HEK293 (cell line): ENCODE measurements around the gene MBLAC1.
A peak's percentile ranks its signal among the peaks of the same experiment; 100 is the strongest.

ENCODE experiments used
- CTCF ChIA-PET: fragments of 350-600 bp; formaldehyde crosslinking; extraction: SDS; loops from one replicate; lab custom pipeline; 2021; ENCODE audit warnings: antibody characterized with exemption; lab: Yijun Ruan, JAX
- POLR2A ChIA-PET: fragments of 300-600 bp; formaldehyde crosslinking; extraction: SDS; loops from one replicate; lab custom pipeline; 2020; ENCODE audit warnings: antibody characterized with exemption, inconsistent platforms; lab: Yijun Ruan, JAX
- H3K27ac ChIP-seq: fragments of 200-500 bp; sonication (Bioruptor generic); 2 replicates; pipeline ENCODE4 v1.5.1; 2014; ENCODE audit warnings: low read depth, low read length, control low read depth, inconsistent platforms; ENCODE audit errors: extremely low read depth
- H3K36me3 ChIP-seq, 2 experiments: fragments of 200-500 bp in 1 of 2; sonication (Bioruptor generic) in 1 of 2; 1 replicate in 1 of 2; 2 replicates in 1 of 2; pipeline ENCODE4 v1.5.1; 2014 to 2017; ENCODE audit warnings: inconsistent platforms in 2 of 2, low read length in 2 of 2; ENCODE audit not compliant: control insufficient read depth in 2 of 2, insufficient read depth in 1 of 2
- H3K4me1 ChIP-seq: fragments of 200-500 bp; sonication (Bioruptor generic); 2 replicates; pipeline ENCODE4 v1.5.1; 2014; ENCODE audit warnings: mild to moderate bottlenecking, low read length, inconsistent platforms; ENCODE audit not compliant: control insufficient read depth, insufficient read depth
- H3K4me3 ChIP-seq: 2 replicates; pipeline ENCODE4 v1.5.1; 2011; ENCODE audit warnings: low read depth, mild to moderate bottlenecking, control low read depth, low read length, moderate library complexity
- H3K9me3 ChIP-seq: fragments of 200-500 bp; sonication (Bioruptor generic); 2 replicates; pipeline ENCODE4 v1.5.1; 2014; ENCODE audit warnings: low read depth, low read length, inconsistent platforms; ENCODE audit not compliant: control insufficient read depth, insufficient read depth
- GFI1B ChIP-seq: fragments of 450-650 bp; formaldehyde crosslinking; IDR thresholded peaks from 2 replicates; pipeline ENCODE4 v1.5.1; 2016; ENCODE audit warnings: missing biosample characterization, missing genetic modification characterization
- HOXC10 ChIP-seq: sonication (generic); formaldehyde crosslinking; IDR thresholded peaks from 2 replicates; pipeline ENCODE4 v1.8.1; 2023; ENCODE audit warnings: mild to moderate bottlenecking, missing genetic modification reagents
- KLF1 ChIP-seq: fragments of 450-650 bp; formaldehyde crosslinking; IDR thresholded peaks from 2 replicates; pipeline ENCODE4 v1.5.1; 2016; ENCODE audit warnings: missing biosample characterization, missing genetic modification characterization
- KLF10 ChIP-seq: fragments of 450-650 bp; IDR thresholded peaks from 2 replicates; pipeline ENCODE4 v1.5.1; 2018; ENCODE audit warnings: missing biosample characterization, mild to moderate bottlenecking, missing genetic modification characterization
- SP2 ChIP-seq: fragments of 450-650 bp; formaldehyde crosslinking; IDR thresholded peaks from 2 replicates; pipeline ENCODE4 v1.5.1; 2016; ENCODE audit warnings: missing biosample characterization, missing genetic modification characterization
- SP7 ChIP-seq: fragments of 450-650 bp; formaldehyde crosslinking; IDR thresholded peaks from 2 replicates; pipeline ENCODE4 v1.5.1; 2016; ENCODE audit warnings: missing biosample characterization, missing genetic modification characterization
- TSHZ1 ChIP-seq: fragments of 450-650 bp; formaldehyde crosslinking; IDR thresholded peaks from 2 replicates; pipeline ENCODE4 v1.5.1; 2016; ENCODE audit warnings: missing biosample characterization, missing genetic modification characterization, borderline replicate concordance
- WT1 ChIP-seq: fragments of 450-650 bp; formaldehyde crosslinking; IDR thresholded peaks from 2 replicates; pipeline ENCODE4 v1.5.1; 2016; ENCODE audit warnings: missing biosample characterization, missing genetic modification characterization
- ZBTB20 ChIP-seq: fragments of 450-650 bp; formaldehyde crosslinking; IDR thresholded peaks from 2 replicates; pipeline ENCODE4 v1.5.1; 2016; ENCODE audit warnings: missing biosample characterization, missing genetic modification characterization
- ZBTB21 ChIP-seq: fragments of 450-650 bp; formaldehyde crosslinking; IDR thresholded peaks from 2 replicates; pipeline ENCODE4 v1.5.1; 2017; ENCODE audit warnings: missing biosample characterization, missing genetic modification characterization
- ZNF121 ChIP-seq: fragments of 450-650 bp; formaldehyde crosslinking; IDR thresholded peaks from 2 replicates; pipeline ENCODE4 v1.5.1; 2016; ENCODE audit warnings: missing biosample characterization, missing genetic modification characterization
- ZNF169 ChIP-seq: fragments of 450-650 bp; formaldehyde crosslinking; IDR thresholded peaks from 2 replicates; pipeline ENCODE4 v1.5.1; 2016; ENCODE audit warnings: missing biosample characterization, missing genetic modification characterization
- ZNF2 ChIP-seq: fragments of 450-650 bp; formaldehyde crosslinking; IDR thresholded peaks from 2 replicates; pipeline ENCODE4 v1.5.1; 2016; ENCODE audit warnings: missing biosample characterization, missing genetic modification characterization
- ZNF311 ChIP-seq: fragments of 450-650 bp; formaldehyde crosslinking; IDR thresholded peaks from 2 replicates; pipeline ENCODE4 v1.5.1; 2017; ENCODE audit warnings: missing biosample characterization, missing genetic modification characterization, borderline replicate concordance
- ZNF362 ChIP-seq: fragments of 450-650 bp; formaldehyde crosslinking; IDR thresholded peaks from 2 replicates; pipeline ENCODE4 v1.5.1; 2016; ENCODE audit warnings: missing biosample characterization, missing genetic modification characterization
- ZNF501 ChIP-seq: fragments of 450-650 bp; formaldehyde crosslinking; IDR thresholded peaks from 2 replicates; pipeline ENCODE4 v1.5.1; 2016; ENCODE audit warnings: missing biosample characterization, missing genetic modification characterization
- ZNF514 ChIP-seq: fragments of 450-650 bp; formaldehyde crosslinking; IDR thresholded peaks from 2 replicates; pipeline ENCODE4 v1.5.1; 2016; ENCODE audit warnings: missing biosample characterization, missing genetic modification characterization
- ZNF518A ChIP-seq: fragments of 450-650 bp; formaldehyde crosslinking; conservative IDR thresholded peaks from 2 replicates; pipeline ENCODE4 v1.5.1; 2016; ENCODE audit warnings: low read depth, missing biosample characterization, missing genetic modification characterization
- ZNF558 ChIP-seq: fragments of 450-650 bp; formaldehyde crosslinking; IDR thresholded peaks from 2 replicates; pipeline ENCODE4 v1.5.1; 2016; ENCODE audit warnings: missing biosample characterization, missing genetic modification characterization
- ZNF571 ChIP-seq: fragments of 450-650 bp; formaldehyde crosslinking; IDR thresholded peaks from 2 replicates; pipeline ENCODE4 v1.5.0; 2017; ENCODE audit warnings: missing biosample characterization, missing genetic modification characterization
- ZNF580 ChIP-seq: fragments of 450-650 bp; formaldehyde crosslinking; IDR thresholded peaks from 2 replicates; pipeline ENCODE4 v1.5.1; 2016; ENCODE audit warnings: missing biosample characterization, missing genetic modification characterization
- ZNF658 ChIP-seq: fragments of 450-650 bp; formaldehyde crosslinking; IDR thresholded peaks from 2 replicates; pipeline ENCODE4; 2016; ENCODE audit warnings: missing biosample characterization, missing genetic modification characterization
- ZNF670 ChIP-seq: fragments of 450-650 bp; formaldehyde crosslinking; IDR thresholded peaks from 2 replicates; pipeline ENCODE4 v1.5.1; 2016; ENCODE audit warnings: missing biosample characterization, missing genetic modification characterization, low read depth
- ZNF792 ChIP-seq: fragments of 450-650 bp; formaldehyde crosslinking; IDR thresholded peaks from 2 replicates; pipeline ENCODE4 v1.5.1; 2016; ENCODE audit warnings: missing biosample characterization, missing genetic modification characterization
- ZSCAN30 ChIP-seq: fragments of 450-650 bp; IDR thresholded peaks from 2 replicates; pipeline ENCODE4 v1.5.1; 2018; ENCODE audit warnings: missing biosample characterization, mild to moderate bottlenecking, missing genetic modification characterization, moderate library complexity
- ZSCAN5A ChIP-seq: fragments of 450-650 bp; formaldehyde crosslinking; IDR thresholded peaks from 2 replicates; pipeline ENCODE4 v1.5.1; 2016; ENCODE audit warnings: missing biosample characterization, missing genetic modification characterization

MBLAC1 gene

GRCh38 chr7:100148225-100148558 lies 21.4 kb downstream of the MBLAC1 start (continued):
- 0 out of 2 replicates have a peak, but pooled peaks have one; percentile 16 for TF ChIP-seq ZNF518A (tag by site-specific recombination)
- TF ChIP-seq ZNF658 (tag by site-specific recombination) = no peak
- no peak for TF ChIP-seq ZNF169 (tag by site-specific recombination)
- TF ChIP-seq KLF1 (tag by site-specific recombination) = peak; percentile 47; the same call in 1 of the 2 replicates
- 0 out of 2 replicates have a peak, but pooled peaks have one; percentile 8 for TF ChIP-seq ZNF580
- TF ChIP-seq ZNF2 (tag by site-specific recombination) = 0 out of 2 replicates have a peak, but pooled peaks have one; percentile 27
- peak; percentile 30; the same call in 1 of the 2 replicates for TF ChIP-seq KLF10
- 0 out of 2 replicates have a peak, but pooled peaks have one; percentile 20 for TF ChIP-seq ZNF121 (tag by site-specific recombination)
- 0 out of 2 replicates have a peak, but pooled peaks have one; percentile 25 for TF ChIP-seq ZBTB21 (tag by site-specific recombination)
- TF ChIP-seq SP7 = 0 out of 2 replicates have a peak, but pooled peaks have one; percentile 13
- TF ChIP-seq GFI1B (tag by site-specific recombination) = peak; percentile 53; the same call in 1 of the 2 replicates
- 0 out of 2 replicates have a peak, but pooled peaks have one; percentile 50 for TF ChIP-seq ZSCAN5A (tag by site-specific recombination)

- ChIA-PET POLR2A (interaction anchor here (0.6 to 3.5 kb wide), 26 partner anchors 8 to 281 kb away, joined by 3 to 38 read pairs (median 6); partner anchors contain the start of genes AP4M1, GAL3ST4, GPC2 and MBLAC1), CTCF (interaction anchor here (1.0 kb wide), 1 partner anchor 16 kb away, joined by 7 read pairs; no protein-coding TSS in a partner anchor)
- H3K4me1 ChIP-seq = peaks cover 10% of the 10 kb centered on the region
- H3K36me3 ChIP-seq = peaks cover 15 to 23% of the 10 kb centered on the region in 2 experiments; a peak in 2 of 3 replicates
- H3K4me3 ChIP-seq = peak within 1 kb of the TSS; percentile 74
- no peaks in the 10 kb centered on the region for H3K9me3 ChIP-seq
- H3K27ac ChIP-seq = peak within 1 kb of the TSS; percentile 68
- TF ChIP-seq ZNF514 (tag by site-specific recombination) (no peak), ZBTB20 (tag by site-specific recombination) (peak; percentile 52), SP2 (tag by site-specific recombination) (peak; percentile 100), WT1 (peak; percentile 76), ZNF558 (tag by site-specific recombination) (no peak), ZNF362 (tag by site-specific recombination) (no peak), ZNF311 (no peak), ZNF792 (no peak), ZNF670 (tag by site-specific recombination) (no peak), ZNF501 (tag by site-specific recombination) (peak; percentile 93), ZNF571 (no peak), HOXC10 (CRISPR knock-in tag) (no peak), ZSCAN30 (tag by site-specific recombination) (no peak; the same call in 1 of the 2 replicates), TSHZ1 (tag by site-specific recombination) (no peak)
Observed at GRCh38 chr7:100148559-100149328, 22.0 kb downstream of the MBLAC1 start, which contains the start of gene LAMTOR4. Gene LAMTOR4, plus strand, starts transcription at chr7:100148918. Its CDS starts 55 bp downstream, at chr7:100148973.
